Mammary epithelial cell (primary cell): ENCODE results near the gene ARG2.

ENCODE experiments used
- CTCF ChIP-seq, 2 donors: IDR thresholded peaks in 1 of 2; conservative IDR thresholded peaks in 1 of 2; 2 replicates each; pipeline ENCODE4 v1.5.1; 2011 to 2012; ENCODE audit warnings: inconsistent platforms in 2 of 2, low read length in 2 of 2, mild to moderate bottlenecking in 2 of 2, control low read depth in 1 of 2, low read depth in 1 of 2; ENCODE audit not compliant: insufficient read depth in 1 of 2; ENCODE audit errors: extremely low read depth in 1 of 2
- EZH2 ChIP-seq: IDR thresholded peaks from 2 replicates; pipeline ENCODE4 v1.6.1; 2012; ENCODE audit warnings: low read length, inconsistent platforms, borderline replicate concordance

DNA sequence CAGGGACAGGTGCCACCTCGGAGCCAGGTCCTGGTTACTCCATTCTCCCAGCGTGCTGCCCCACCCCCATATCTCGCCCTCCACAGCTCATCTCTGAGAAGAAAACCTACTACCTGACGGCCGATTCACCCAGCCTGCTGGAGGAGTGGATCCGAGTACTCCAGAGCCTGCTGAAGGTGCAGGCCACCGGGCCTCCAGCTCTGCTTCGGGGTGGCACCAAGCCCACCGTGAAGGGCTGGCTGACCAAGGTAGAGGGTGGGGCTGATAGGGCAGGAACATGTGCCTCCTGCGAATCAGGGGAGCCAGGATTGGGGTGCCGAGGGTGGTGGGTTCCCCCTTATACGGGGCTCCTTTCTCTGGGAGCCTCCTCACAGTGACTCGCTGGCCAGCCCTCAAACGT lies 45.6 kb upstream of the ARG2 start:
- TF ChIP-seq CTCF (conservative IDR thresholded peaks at IDR 0.05 in 1 of 2, IDR thresholded peaks at IDR 0.05 in 1 of 2; ENCODE audit: extremely low read depth in 1 of 2, insufficient read depth in 1 of 2, low read depth in 1 of 2, low read length in 2 of 2) (no peak), EZH2 (no peak)
